Tibial artery (tissue), 4 donors: Measurements from ENCODE around the gene NSRP1.
"Not testable (repeated sequence)": the region's sequence is repeated elsewhere in the genome, so short reads cannot be mapped to it uniquely, and the experiment has no call there.

Source experiments
- DNase-seq, 2 donors: peaks; one replicate each; pipeline ENCODE4 v3.0.0-alpha.2; 2019
- H3K27ac ChIP-seq, 2 donors: fragments of 200-600 bp; sonication (generic) in 1 of 2; 1 replicate in 1 of 2; 2 replicates in 1 of 2; pipeline ENCODE4 v1.5.1; 2018 to 2019; ENCODE audit warnings: mild to moderate bottlenecking in 1 of 2
- H3K27me3 ChIP-seq, 2 donors: fragments of 200-600 bp; sonication (generic) in 1 of 2; one replicate each; pipeline versions ENCODE4 v1.5.1 to v1.6.0; 2016 to 2019
- H3K36me3 ChIP-seq, 3 donors: fragments of 200-600 bp; sonication (generic) in 2 of 3; one replicate each; pipeline ENCODE4 v1.5.1; 2016 to 2019; ENCODE audit warnings: mild to moderate bottlenecking in 2 of 3
- H3K4me1 ChIP-seq, 4 donors: fragments of 200-600 bp; sonication (generic) in 2 of 4; 1 replicate in 3 of 4; 2 replicates in 1 of 4; pipeline ENCODE4 v1.5.1; 2016 to 2019
- H3K4me3 ChIP-seq, 2 donors: fragments of 200-600 bp; sonication (generic) in 1 of 2; 1 replicate in 1 of 2; 2 replicates in 1 of 2; pipeline ENCODE4 v1.5.1; 2018 to 2019; ENCODE audit warnings: mild to moderate bottlenecking in 2 of 2
- H3K9me3 ChIP-seq, 3 donors: fragments of 200-600 bp; sonication (generic) in 1 of 3; one replicate each; pipeline ENCODE4 v1.5.1; 2016 to 2019
- intact Hi-C: fragments of 100-400 bp; cut with DNase I; formaldehyde crosslinking; loops from one replicate; pipeline ENCODE4 v1.15.0; 2023; ENCODE audit warnings: low total_unique reads
- TF ChIP-seq, protein P1 (sequence below), 2 experiments: fragments of 200-600 bp in 1 of 2; fragments of 450-650 bp in 1 of 2; IDR thresholded peaks; one replicate each; pipeline ENCODE4 v1.5.1; 2017 to 2019; ENCODE audit warnings: antibody characterized with exemption in 2 of 2, mild to moderate bottlenecking in 1 of 2, moderate library complexity in 1 of 2

NSRP1 gene

DNA sequence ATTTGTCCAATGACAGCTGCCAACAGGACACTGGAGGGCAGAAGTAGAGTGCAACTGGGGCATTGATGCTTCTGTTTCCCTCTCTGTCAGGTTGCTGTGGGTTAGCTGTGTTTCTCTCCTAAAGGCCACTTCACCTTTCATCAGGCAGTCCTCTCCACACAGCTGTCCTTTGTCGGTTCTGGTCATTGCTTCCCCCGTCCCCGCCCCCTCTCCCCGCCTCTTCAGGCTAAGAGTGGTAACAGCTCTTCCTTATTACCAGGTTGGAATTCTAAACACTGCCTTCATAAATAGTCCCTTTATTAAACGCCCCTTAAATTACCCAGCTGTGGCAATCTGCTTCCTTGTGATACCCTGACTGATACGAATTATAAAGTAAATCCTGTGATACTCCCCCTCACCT, 31.8 kb upstream of the NSRP1 start:
- Histone ChIP-seq H3K4me1 (no peaks in the 10 kb centered on the region), H3K36me3 (no peaks in the 10 kb centered on the region), H3K9me3 (no peaks in the 10 kb centered on the region), H3K27me3 (peaks cover 0 to 6% of the 10 kb centered on the region in 2 donors), H3K4me3 (no peak overlapping the region), H3K27ac (no peak overlapping the region)
- intact Hi-C loops, result no loop called here
- no peak for DNase-seq
- TF ChIP-seq, protein P1, sequence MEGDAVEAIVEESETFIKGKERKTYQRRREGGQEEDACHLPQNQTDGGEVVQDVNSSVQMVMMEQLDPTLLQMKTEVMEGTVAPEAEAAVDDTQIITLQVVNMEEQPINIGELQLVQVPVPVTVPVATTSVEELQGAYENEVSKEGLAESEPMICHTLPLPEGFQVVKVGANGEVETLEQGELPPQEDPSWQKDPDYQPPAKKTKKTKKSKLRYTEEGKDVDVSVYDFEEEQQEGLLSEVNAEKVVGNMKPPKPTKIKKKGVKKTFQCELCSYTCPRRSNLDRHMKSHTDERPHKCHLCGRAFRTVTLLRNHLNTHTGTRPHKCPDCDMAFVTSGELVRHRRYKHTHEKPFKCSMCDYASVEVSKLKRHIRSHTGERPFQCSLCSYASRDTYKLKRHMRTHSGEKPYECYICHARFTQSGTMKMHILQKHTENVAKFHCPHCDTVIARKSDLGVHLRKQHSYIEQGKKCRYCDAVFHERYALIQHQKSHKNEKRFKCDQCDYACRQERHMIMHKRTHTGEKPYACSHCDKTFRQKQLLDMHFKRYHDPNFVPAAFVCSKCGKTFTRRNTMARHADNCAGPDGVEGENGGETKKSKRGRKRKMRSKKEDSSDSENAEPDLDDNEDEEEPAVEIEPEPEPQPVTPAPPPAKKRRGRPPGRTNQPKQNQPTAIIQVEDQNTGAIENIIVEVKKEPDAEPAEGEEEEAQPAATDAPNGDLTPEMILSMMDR (IDR thresholded peaks at IDR 0.05), result no peak

GRCh38 chr17:30086896-30087295, 29.7 kb upstream of the NSRP1 start:
- peaks cover 0 to 8% (median 4%) of the 10 kb centered on the region in 4 donors for H3K4me1 ChIP-seq
- no peaks in the 10 kb centered on the region for H3K9me3 ChIP-seq
- TF ChIP-seq, protein P1 (IDR thresholded peaks at IDR 0.05), result no peak
- peaks cover 0 to 6% of the 10 kb centered on the region in 2 donors for H3K27me3 ChIP-seq
- intact Hi-C loops, result no loop called here
- DNase-seq, result no peak
- no peaks in the 10 kb centered on the region for H3K36me3 ChIP-seq
- H3K27ac ChIP-seq, result no peak overlapping the region
- no peak overlapping the region for H3K4me3 ChIP-seq

DNA sequence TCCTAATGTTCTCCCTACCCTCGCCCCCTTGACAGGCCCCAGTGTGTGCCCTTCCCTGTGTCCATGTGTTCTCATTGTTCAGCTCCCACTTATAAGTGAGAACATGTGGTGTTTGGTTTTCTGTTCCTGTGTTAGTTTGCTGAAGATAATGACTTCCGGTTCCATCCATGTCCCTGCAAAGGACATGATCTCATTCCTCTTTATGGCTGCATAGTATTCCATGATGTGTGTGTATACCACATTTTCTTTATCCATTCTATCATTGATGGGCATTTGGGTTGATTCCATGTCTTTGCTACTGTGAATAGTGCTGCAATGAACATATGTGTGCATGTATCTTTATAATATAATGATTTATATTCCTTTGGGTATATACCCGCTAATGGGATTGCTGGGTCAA, 29.2 kb upstream of the NSRP1 start:
- H3K27ac ChIP-seq, H3K27me3 ChIP-seq, H3K36me3 ChIP-seq, intact Hi-C loops, H3K4me3 ChIP-seq, H3K4me1 ChIP-seq, DNase-seq, H3K9me3 ChIP-seq: not testable (repeated sequence)

DNA sequence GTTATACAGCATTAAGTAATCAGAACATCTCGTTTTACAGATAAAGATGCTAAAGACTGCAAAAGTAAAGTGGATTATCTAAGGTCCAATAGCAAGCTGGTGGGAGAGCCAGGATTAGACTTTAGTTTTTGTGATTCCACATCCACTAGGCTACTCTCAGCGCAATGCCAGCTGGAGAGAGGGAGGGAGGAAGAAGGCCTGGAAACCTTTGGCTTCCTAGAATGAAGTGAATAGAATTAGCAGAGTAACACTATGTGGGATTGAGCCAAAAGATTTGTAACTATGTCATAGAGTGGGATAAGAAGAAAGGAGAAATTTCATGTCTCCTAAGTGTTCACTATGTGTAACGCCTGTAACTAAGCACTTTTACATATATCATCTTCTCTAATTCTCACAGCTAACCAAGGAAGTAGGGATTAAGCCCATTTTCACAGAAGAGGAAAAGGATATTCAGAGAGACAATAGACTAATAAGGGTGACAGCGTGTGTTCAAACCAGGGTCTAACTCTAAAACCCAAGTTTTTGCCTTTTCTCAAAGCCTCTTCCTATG, 25.4 kb upstream of the NSRP1 start:
- Histone ChIP-seq H3K36me3 (no peaks in the 10 kb centered on the region), H3K4me3 (no peak overlapping the region), H3K9me3 (no peaks in the 10 kb centered on the region), H3K27ac (no peak overlapping the region), H3K4me1 (peaks cover 0 to 19% (median 7%) of the 10 kb centered on the region in 4 donors), H3K27me3 (no peaks in the 10 kb centered on the region)
- TF ChIP-seq, protein P1 (IDR thresholded peaks at IDR 0.05), result no peak
- no peak for DNase-seq
- intact Hi-C loops, result loop anchor here (10.0 kb wide), 3 partner anchors 66 to 286 kb away; partner anchors contain the start of gene SSH2

GRCh38 chr17:30091771-30092170, 24.8 kb upstream of the NSRP1 start:
- no peaks in the 10 kb centered on the region for H3K9me3 ChIP-seq
- intact Hi-C loops, result loop anchor here (10.0 kb wide), 3 partner anchors 67 to 287 kb away; partner anchors contain the start of gene SSH2
- H3K36me3 ChIP-seq, result no peaks in the 10 kb centered on the region
- no peak overlapping the region for H3K27ac ChIP-seq
- DNase-seq, result no peak
- no peaks in the 10 kb centered on the region for H3K27me3 ChIP-seq
- peaks cover 0 to 19% (median 7%) of the 10 kb centered on the region in 4 donors for H3K4me1 ChIP-seq
- TF ChIP-seq, protein P1 (IDR thresholded peaks at IDR 0.05), result no peak
- H3K4me3 ChIP-seq, result no peak overlapping the region

DNA sequence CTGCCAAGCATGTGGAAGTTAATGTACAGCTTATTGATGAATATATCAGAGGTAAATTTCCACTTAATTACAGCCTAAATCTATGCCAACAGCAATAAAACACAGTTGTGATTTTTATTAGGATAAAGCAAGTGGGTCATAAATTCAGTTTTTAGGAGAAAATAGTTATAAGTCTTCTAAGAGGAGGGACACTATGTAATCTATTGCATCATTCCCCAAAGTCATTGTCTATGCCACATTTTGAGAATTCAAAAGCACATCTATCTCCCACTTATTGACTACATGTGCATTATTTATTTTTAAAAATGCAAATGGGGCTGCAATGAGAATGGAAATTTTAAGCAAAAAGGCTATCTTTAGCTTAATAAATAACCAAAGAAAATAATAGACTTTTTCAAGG, 23.7 kb upstream of the NSRP1 start:
- Histone ChIP-seq H3K36me3 (no peaks in the 10 kb centered on the region), H3K4me1 (peaks cover 0 to 19% (median 7%) of the 10 kb centered on the region in 4 donors), H3K4me3 (no peak overlapping the region), H3K27me3 (no peaks in the 10 kb centered on the region), H3K9me3 (no peaks in the 10 kb centered on the region), H3K27ac (no peak overlapping the region)
- intact Hi-C loops, result loop anchor here (10.0 kb wide), 3 partner anchors 68 to 288 kb away; partner anchors contain the start of gene SSH2
- no peak for DNase-seq
- TF ChIP-seq, protein P1 (IDR thresholded peaks at IDR 0.05), result no peak
